ENCODE measurements around the gene XPO6.

GRCh38 chr16:28175715-28176114, 36.0 kb downstream of the XPO6 start:
- TF ChIP-seq, protein P1, sequence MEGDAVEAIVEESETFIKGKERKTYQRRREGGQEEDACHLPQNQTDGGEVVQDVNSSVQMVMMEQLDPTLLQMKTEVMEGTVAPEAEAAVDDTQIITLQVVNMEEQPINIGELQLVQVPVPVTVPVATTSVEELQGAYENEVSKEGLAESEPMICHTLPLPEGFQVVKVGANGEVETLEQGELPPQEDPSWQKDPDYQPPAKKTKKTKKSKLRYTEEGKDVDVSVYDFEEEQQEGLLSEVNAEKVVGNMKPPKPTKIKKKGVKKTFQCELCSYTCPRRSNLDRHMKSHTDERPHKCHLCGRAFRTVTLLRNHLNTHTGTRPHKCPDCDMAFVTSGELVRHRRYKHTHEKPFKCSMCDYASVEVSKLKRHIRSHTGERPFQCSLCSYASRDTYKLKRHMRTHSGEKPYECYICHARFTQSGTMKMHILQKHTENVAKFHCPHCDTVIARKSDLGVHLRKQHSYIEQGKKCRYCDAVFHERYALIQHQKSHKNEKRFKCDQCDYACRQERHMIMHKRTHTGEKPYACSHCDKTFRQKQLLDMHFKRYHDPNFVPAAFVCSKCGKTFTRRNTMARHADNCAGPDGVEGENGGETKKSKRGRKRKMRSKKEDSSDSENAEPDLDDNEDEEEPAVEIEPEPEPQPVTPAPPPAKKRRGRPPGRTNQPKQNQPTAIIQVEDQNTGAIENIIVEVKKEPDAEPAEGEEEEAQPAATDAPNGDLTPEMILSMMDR (conservative IDR thresholded peaks at IDR 0.05; ENCODE audit: low read length): no peak
- no peak for TF ChIP-seq EZH2phosphoT487 (IDR thresholded peaks at IDR 0.05; ENCODE audit: borderline replicate concordance, low read depth, low read length)
